Esophagus squamous epithelium (tissue), 4 donors: ENCODE measurements around the gene RPRD1A.

ENCODE experiments used
- CTCF ChIP-seq, 6 experiments: fragments of 450-650 bp in 4 of 6; fragments of 200-600 bp in 2 of 6; sonication (generic) in 2 of 6; IDR thresholded peaks; one replicate each; pipeline ENCODE4 v1.5.1; 2016 to 2019; ENCODE audit warnings: antibody characterized with exemption in 6 of 6, mild to moderate bottlenecking in 4 of 6, moderate library complexity in 4 of 6
- POLR2A ChIP-seq, 4 donors: fragments of 450-650 bp; IDR thresholded peaks; one replicate each; pipeline ENCODE4 v1.6.1; 2017; ENCODE audit warnings: antibody characterized with exemption in 4 of 4, mild to moderate bottlenecking in 4 of 4, moderate library complexity in 3 of 4

DNA sequence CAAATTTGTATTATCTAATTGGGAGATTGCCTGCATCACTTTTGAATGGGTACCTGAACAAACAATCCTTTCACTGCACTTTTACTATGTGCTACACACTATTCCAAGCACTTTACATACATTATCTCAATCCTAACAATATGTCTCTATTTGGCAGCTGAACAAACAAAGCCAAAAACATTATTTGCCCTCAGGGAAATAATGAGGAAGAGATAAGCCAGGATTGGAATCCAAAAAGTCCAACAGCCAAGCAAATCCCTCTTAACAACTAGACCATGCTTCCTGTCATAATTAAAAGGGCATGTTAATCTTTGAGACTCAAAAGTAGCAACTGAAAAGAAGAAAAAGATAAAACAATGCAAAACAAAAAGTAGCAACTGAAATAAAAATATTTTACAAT, 32.1 kb downstream of the RPRD1A start:
- TF ChIP-seq CTCF (IDR thresholded peaks at IDR 0.05) (no peak), POLR2A (IDR thresholded peaks at IDR 0.05) (no peak)
